GM20000 (cell line): Measurements from ENCODE around the gene DPP10.

Experiments used
- DNase-seq: peaks from one replicate; pipeline ENCODE4 v3.0.0; 2012; ENCODE audit warnings: low spot score
- CTCF ChIP-seq: IDR thresholded peaks from 2 replicates; pipeline ENCODE4 v1.5.1; 2012; ENCODE audit warnings: mild to moderate bottlenecking, control low read depth; ENCODE audit errors: extremely low read depth, missing control alignments

DPP10 gene

GRCh38 chr2:115634578-115634977 is 1192.1 kb downstream of the DPP10 start:
- TF ChIP-seq CTCF, result no peak
- DNase-seq, result no peak

- no peak for DNase-seq
These were observed 1193.0 kb downstream of the DPP10 start for GRCh38 chr2:115635430-115635829.

GRCh38 chr2:115649731-115650130 is 1207.3 kb downstream of the DPP10 start:
- DNase-seq, result no peak
- no peak for TF ChIP-seq CTCF

More at GRCh38 chr2:115635430-115635829, 1193.0 kb downstream of the DPP10 start:
- no peak for TF ChIP-seq CTCF

GRCh38 chr2:115650827-115651226 is 1208.4 kb downstream of the DPP10 start:
- TF ChIP-seq CTCF, result no peak
- DNase-seq, result no peak

- no peak for DNase-seq
- TF ChIP-seq CTCF, result no peak
These were observed 1210.2 kb downstream of the DPP10 start for GRCh38 chr2:115652652-115653051.

- DNase-seq, result no peak
- no peak for TF ChIP-seq CTCF
These were observed 1211.9 kb downstream of the DPP10 start for GRCh38 chr2:115654362-115654761.

GRCh38 chr2:115678129-115678528 is 1235.7 kb downstream of the DPP10 start:
- no peak for TF ChIP-seq CTCF

More at GRCh38 chr2:115678129-115678528, 1235.7 kb downstream of the DPP10 start:
- no peak for DNase-seq
